Right renal pelvis (tissue), 4 donors: ENCODE measurements around the gene IKZF3. TPM values are rescaled to one million over a fixed set of nuclear protein-coding genes. Genes with fewer than 3 reads are reported as not detected.

ENCODE experiments used
- polyA plus RNA-seq, 4 donors: library from polyadenylated mRNA; unstranded; fragments of 120-200 nt; gene quantifications; one replicate each; pipeline ENCODE4 v1.2.1, GENCODE V29; 2013; ENCODE audit not compliant: insufficient read length in 4 of 4

Gene IKZF3
- polyA plus RNA-seq, 4 donors = 0.17 to 0.30 (median 0.22) TPM

Other genes starting within 250 kb of the IKZF3 start
- gene PPP1R1B, start 237.4 kb downstream of the IKZF3 start, polyA plus RNA-seq = 10 to 100 TPM; 13.8 to 19.8 (median 17.3) TPM
- gene STARD3, start 227.2 kb downstream of the IKZF3 start, polyA plus RNA-seq = 10 to 100 TPM; 43.9 to 57.6 (median 48.6) TPM
- gene TCAP, start 199.0 kb downstream of the IKZF3 start, polyA plus RNA-seq = 1 to 10 TPM in 3 of 4 donors, under 1 TPM in 1; 0.96 to 1.7 (median 1.4) TPM
- gene PNMT, start 195.9 kb downstream of the IKZF3 start, polyA plus RNA-seq = 1 to 10 TPM; 1.3 to 3.4 (median 3.2) TPM
- 10 to 100 TPM; 36.5 to 45.8 (median 38.1) TPM for gene PGAP3, start 176.3 kb downstream of the IKZF3 start, polyA plus RNA-seq
- gene ERBB2, start 164.2 kb downstream of the IKZF3 start, polyA plus RNA-seq = 100 to 1,000 TPM; 166 to 198 (median 183) TPM
- 10 to 100 TPM; 36.4 to 41.1 (median 39.1) TPM for gene MIEN1, start 133.8 kb downstream of the IKZF3 start, polyA plus RNA-seq
- 10 to 100 TPM; 33.5 to 40.5 (median 39.2) TPM for gene GRB7, start 126.4 kb downstream of the IKZF3 start, polyA plus RNA-seq
- gene ZPBP2, start 3.9 kb upstream of the IKZF3 start, polyA plus RNA-seq = under 1 TPM in 1 of 4 donors, not detected in 3; 0.04 TPM
- 10 to 100 TPM; 10.2 to 22.1 (median 11.2) TPM for gene GSDMB, start 54.3 kb upstream of the IKZF3 start, polyA plus RNA-seq
- 100 to 1,000 TPM in 1 of 4 donors, 10 to 100 TPM in 3; 92.5 to 110 (median 98.6) TPM for gene ORMDL3, start 63.3 kb upstream of the IKZF3 start, polyA plus RNA-seq
- gene LRRC3C, start 63.4 kb upstream of the IKZF3 start, polyA plus RNA-seq = under 1 TPM in 1 of 4 donors, not detected in 3; 0.17 TPM
- 1 to 10 TPM in 3 of 4 donors, under 1 TPM in 1; 0.59 to 4.7 (median 2.4) TPM for gene GSDMA, start 98.7 kb upstream of the IKZF3 start, polyA plus RNA-seq
- 100 to 1,000 TPM; 108 to 128 (median 115) TPM for gene PSMD3, start 116.5 kb upstream of the IKZF3 start, polyA plus RNA-seq
- gene CSF3, start 151.1 kb upstream of the IKZF3 start, polyA plus RNA-seq = not detected
- 100 to 1,000 TPM in 3 of 4 donors, 10 to 100 TPM in 1; 96.1 to 106 (median 103) TPM for gene MED24, start 190.1 kb upstream of the IKZF3 start, polyA plus RNA-seq
- gene THRA, start 198.7 kb upstream of the IKZF3 start, polyA plus RNA-seq = 10 to 100 TPM; 51.1 to 56.7 (median 55.3) TPM
- 1 to 10 TPM; 3.5 to 4.4 (median 4.1) TPM for gene NR1D1, start 236.3 kb upstream of the IKZF3 start, polyA plus RNA-seq